HepG2 (cell line): ENCODE data around the gene ALB. TPM values are rescaled to one million over a fixed set of nuclear protein-coding genes. Genes with fewer than 3 reads are reported as not detected.

Experiments used
- ATF5 ChIP-seq: sonication (generic); formaldehyde crosslinking; IDR thresholded peaks from 2 replicates; pipeline ENCODE4 v1.4.0; 2020; ENCODE audit warnings: mild to moderate bottlenecking, low read depth, missing genetic modification reagents
- EZH2 ChIP-seq: conservative IDR thresholded peaks from 2 replicates; pipeline ENCODE4 v1.6.1; 2012; ENCODE audit warnings: mild to moderate bottlenecking, low read depth, low read length, moderate library complexity
- FOXA1 ChIP-seq, 2 experiments: fragments of 450-650 bp in 1 of 2; sonication (generic) in 1 of 2; formaldehyde crosslinking in 1 of 2; IDR thresholded peaks; 2 replicates each; pipeline versions ENCODE4 v1.4.0 to v1.6.1; 2016 to 2020; ENCODE audit warnings: missing genetic modification reagents in 1 of 2
- IRF2 ChIP-seq: IDR thresholded peaks from 2 replicates; pipeline ENCODE4 v1.6.1; 2018; ENCODE audit warnings: missing genetic modification reagents, missing compliant biosample characterization
- SKIL ChIP-seq: sonication (generic); formaldehyde crosslinking; IDR thresholded peaks from 2 replicates; pipeline ENCODE4 v1.8.0; 2022; ENCODE audit warnings: missing genetic modification reagents, mild to moderate bottlenecking, moderate library complexity, borderline replicate concordance
- STAG1 ChIP-seq: sonication (generic); formaldehyde crosslinking; IDR thresholded peaks from 2 replicates; pipeline ENCODE4 v1.4.0; 2020; ENCODE audit warnings: missing genetic modification reagents
- ZBTB42 ChIP-seq: sonication (generic); formaldehyde crosslinking; IDR thresholded peaks from 2 replicates; pipeline ENCODE4 v1.5.0; 2020; ENCODE audit warnings: mild to moderate bottlenecking, missing genetic modification reagents
- ZNF317 ChIP-seq: sonication (generic); formaldehyde crosslinking; IDR thresholded peaks from 2 replicates; pipeline ENCODE4 v1.5.0; 2020; ENCODE audit warnings: mild to moderate bottlenecking, missing genetic modification reagents
- ZNF749 ChIP-seq: sonication (generic); formaldehyde crosslinking; IDR thresholded peaks from 2 replicates; pipeline ENCODE4 v1.8.0; 2022; ENCODE audit warnings: mild to moderate bottlenecking, missing genetic modification reagents, moderate library complexity, borderline replicate concordance
- polyA plus RNA-seq, 8 experiments: library from polyadenylated mRNA; depleted of rRNA in 3 of 8; stranded (reverse) in 7 of 8; unstranded in 1 of 8; fragments of >200 nt; fragmentation: Illumina TruSeq in 4 of 8; extraction: Trizol in 4 of 8; gene quantifications; 2 replicates each; pipeline versions ENCODE4 v1.2.1 to v1.2.3, GENCODE V29; 2011 to 2016; ENCODE audit warnings: low read depth in 4 of 8, missing spikeins in 1 of 8, mixed read lengths in 1 of 8; ENCODE audit not compliant: insufficient read depth in 1 of 8
- total RNA-seq, 5 experiments: library from RNA; depleted of rRNA; stranded (reverse); fragments of >200 nt; fragmentation: Illumina TruSeq; extraction: Trizol; gene quantifications; 2 replicates each; pipeline ENCODE4 v1.2.3, GENCODE V29; 2016; ENCODE audit warnings: low read depth in 1 of 5
- TF ChIP-seq, protein P1 (sequence below): sonication (generic); formaldehyde crosslinking; conservative IDR thresholded peaks from 2 replicates; pipeline ENCODE4 v1.5.0; 2020; ENCODE audit warnings: missing genetic modification reagents
- TF ChIP-seq, protein P2 (sequence below): sonication (generic); formaldehyde crosslinking; IDR thresholded peaks from 2 replicates; pipeline ENCODE4 v1.4.0; 2020; ENCODE audit warnings: missing genetic modification reagents
- TF ChIP-seq, protein P3 (sequence below): sonication (generic); formaldehyde crosslinking; IDR thresholded peaks from 2 replicates; pipeline ENCODE4 v1.4.0; 2020; ENCODE audit warnings: missing genetic modification reagents
- TF ChIP-seq, protein P4 (sequence below): IDR thresholded peaks from 2 replicates; pipeline ENCODE4 v1.6.1; 2016; ENCODE audit warnings: low read depth, control low read depth

Gene ALB
- total and polyA plus RNA-seq, 2 of the 13 experiments (the other 11 are each of a cell fraction or from before 2014, with no cell fraction given): 22,259 to 22,625 TPM

DNA sequence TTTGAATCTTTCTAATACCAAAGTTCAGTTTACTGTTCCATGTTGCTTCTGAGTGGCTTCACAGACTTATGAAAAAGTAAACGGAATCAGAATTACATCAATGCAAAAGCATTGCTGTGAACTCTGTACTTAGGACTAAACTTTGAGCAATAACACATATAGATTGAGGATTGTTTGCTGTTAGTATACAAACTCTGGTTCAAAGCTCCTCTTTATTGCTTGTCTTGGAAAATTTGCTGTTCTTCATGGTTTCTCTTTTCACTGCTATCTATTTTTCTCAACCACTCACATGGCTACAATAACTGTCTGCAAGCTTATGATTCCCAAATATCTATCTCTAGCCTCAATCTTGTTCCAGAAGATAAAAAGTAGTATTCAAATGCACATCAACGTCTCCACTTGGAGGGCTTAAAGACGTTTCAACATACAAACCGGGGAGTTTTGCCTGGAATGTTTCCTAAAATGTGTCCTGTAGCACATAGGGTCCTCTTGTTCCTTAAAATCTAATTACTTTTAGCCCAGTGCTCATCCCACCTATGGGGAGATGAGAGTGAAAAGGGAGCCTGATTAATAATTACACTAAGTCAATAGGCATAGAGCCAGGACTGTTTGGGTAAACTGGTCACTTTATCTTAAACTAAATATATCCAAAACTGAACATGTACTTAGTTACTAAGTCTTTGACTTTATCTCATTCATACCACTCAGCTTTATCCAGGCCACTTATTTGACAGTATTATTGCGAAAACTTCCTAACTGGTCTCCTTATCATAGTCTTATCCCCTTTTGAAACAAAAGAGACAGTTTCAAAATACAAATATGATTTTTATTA lies 28.3 kb downstream of the ALB start (continued):
- no peak for TF ChIP-seq ATF5 (CRISPR knock-in tag)
- TF ChIP-seq, protein P1, sequence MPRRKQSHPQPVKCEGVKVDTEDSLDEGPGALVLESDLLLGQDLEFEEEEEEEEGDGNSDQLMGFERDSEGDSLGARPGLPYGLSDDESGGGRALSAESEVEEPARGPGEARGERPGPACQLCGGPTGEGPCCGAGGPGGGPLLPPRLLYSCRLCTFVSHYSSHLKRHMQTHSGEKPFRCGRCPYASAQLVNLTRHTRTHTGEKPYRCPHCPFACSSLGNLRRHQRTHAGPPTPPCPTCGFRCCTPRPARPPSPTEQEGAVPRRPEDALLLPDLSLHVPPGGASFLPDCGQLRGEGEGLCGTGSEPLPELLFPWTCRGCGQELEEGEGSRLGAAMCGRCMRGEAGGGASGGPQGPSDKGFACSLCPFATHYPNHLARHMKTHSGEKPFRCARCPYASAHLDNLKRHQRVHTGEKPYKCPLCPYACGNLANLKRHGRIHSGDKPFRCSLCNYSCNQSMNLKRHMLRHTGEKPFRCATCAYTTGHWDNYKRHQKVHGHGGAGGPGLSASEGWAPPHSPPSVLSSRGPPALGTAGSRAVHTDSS (CRISPR knock-in tag): no peak
- TF ChIP-seq SKIL (CRISPR knock-in tag): peak; percentile 40; the same call in 1 of the 2 replicates
- TF ChIP-seq, protein P2, sequence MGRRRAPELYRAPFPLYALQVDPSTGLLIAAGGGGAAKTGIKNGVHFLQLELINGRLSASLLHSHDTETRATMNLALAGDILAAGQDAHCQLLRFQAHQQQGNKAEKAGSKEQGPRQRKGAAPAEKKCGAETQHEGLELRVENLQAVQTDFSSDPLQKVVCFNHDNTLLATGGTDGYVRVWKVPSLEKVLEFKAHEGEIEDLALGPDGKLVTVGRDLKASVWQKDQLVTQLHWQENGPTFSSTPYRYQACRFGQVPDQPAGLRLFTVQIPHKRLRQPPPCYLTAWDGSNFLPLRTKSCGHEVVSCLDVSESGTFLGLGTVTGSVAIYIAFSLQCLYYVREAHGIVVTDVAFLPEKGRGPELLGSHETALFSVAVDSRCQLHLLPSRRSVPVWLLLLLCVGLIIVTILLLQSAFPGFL (CRISPR knock-in tag): no peak
- TF ChIP-seq, protein P3, sequence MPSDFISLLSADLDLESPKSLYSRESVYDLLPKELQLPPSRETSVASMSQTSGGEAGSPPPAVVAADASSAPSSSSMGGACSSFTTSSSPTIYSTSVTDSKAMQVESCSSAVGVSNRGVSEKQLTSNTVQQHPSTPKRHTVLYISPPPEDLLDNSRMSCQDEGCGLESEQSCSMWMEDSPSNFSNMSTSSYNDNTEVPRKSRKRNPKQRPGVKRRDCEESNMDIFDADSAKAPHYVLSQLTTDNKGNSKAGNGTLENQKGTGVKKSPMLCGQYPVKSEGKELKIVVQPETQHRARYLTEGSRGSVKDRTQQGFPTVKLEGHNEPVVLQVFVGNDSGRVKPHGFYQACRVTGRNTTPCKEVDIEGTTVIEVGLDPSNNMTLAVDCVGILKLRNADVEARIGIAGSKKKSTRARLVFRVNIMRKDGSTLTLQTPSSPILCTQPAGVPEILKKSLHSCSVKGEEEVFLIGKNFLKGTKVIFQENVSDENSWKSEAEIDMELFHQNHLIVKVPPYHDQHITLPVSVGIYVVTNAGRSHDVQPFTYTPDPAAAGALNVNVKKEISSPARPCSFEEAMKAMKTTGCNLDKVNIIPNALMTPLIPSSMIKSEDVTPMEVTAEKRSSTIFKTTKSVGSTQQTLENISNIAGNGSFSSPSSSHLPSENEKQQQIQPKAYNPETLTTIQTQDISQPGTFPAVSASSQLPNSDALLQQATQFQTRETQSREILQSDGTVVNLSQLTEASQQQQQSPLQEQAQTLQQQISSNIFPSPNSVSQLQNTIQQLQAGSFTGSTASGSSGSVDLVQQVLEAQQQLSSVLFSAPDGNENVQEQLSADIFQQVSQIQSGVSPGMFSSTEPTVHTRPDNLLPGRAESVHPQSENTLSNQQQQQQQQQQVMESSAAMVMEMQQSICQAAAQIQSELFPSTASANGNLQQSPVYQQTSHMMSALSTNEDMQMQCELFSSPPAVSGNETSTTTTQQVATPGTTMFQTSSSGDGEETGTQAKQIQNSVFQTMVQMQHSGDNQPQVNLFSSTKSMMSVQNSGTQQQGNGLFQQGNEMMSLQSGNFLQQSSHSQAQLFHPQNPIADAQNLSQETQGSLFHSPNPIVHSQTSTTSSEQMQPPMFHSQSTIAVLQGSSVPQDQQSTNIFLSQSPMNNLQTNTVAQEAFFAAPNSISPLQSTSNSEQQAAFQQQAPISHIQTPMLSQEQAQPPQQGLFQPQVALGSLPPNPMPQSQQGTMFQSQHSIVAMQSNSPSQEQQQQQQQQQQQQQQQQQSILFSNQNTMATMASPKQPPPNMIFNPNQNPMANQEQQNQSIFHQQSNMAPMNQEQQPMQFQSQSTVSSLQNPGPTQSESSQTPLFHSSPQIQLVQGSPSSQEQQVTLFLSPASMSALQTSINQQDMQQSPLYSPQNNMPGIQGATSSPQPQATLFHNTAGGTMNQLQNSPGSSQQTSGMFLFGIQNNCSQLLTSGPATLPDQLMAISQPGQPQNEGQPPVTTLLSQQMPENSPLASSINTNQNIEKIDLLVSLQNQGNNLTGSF (CRISPR knock-in tag): no peak
- no peak for TF ChIP-seq ZNF749 (CRISPR knock-in tag)
- TF ChIP-seq FOXA1 (IDR thresholded peaks at IDR 0.05): peak; percentile 75
- TF ChIP-seq FOXA1 (CRISPR knock-in tag; IDR thresholded peaks at IDR 0.05): peak; percentile 91
- no peak for TF ChIP-seq ZNF317 (CRISPR knock-in tag)
- no peak for TF ChIP-seq EZH2
- no peak for TF ChIP-seq ZBTB42 (CRISPR knock-in tag)
- TF ChIP-seq, protein P4, sequence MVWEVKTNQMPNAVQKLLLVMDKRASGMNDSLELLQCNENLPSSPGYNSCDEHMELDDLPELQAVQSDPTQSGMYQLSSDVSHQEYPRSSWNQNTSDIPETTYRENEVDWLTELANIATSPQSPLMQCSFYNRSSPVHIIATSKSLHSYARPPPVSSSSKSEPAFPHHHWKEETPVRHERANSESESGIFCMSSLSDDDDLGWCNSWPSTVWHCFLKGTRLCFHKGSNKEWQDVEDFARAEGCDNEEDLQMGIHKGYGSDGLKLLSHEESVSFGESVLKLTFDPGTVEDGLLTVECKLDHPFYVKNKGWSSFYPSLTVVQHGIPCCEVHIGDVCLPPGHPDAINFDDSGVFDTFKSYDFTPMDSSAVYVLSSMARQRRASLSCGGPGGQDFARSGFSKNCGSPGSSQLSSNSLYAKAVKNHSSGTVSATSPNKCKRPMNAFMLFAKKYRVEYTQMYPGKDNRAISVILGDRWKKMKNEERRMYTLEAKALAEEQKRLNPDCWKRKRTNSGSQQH: no peak
- peak; percentile 28; the same call in 1 of the 2 replicates for TF ChIP-seq IRF2
- TF ChIP-seq STAG1 (CRISPR knock-in tag): peak; percentile 7; the same call in 1 of the 2 replicates
